WI38 (cell line): ENCODE data around the gene GRIN1.
A peak's percentile ranks its signal among the peaks of the same experiment; 100 is the strongest.

ENCODE experiments used
- H3K4me3 ChIP-seq: 2 replicates; pipeline ENCODE4 v1.5.1; 2011; ENCODE audit warnings: low read depth, mild to moderate bottlenecking, control low read depth, low read length
- CTCF ChIP-seq: IDR thresholded peaks from 2 replicates; pipeline ENCODE4 v1.5.1; 2012; ENCODE audit warnings: low read depth, mild to moderate bottlenecking, control low read depth, low read length

The GRIN1 gene

GRCh38 chr9:137176302-137177182 lies 37.6 kb downstream of the GRIN1 start:
- peak; percentile 33; the same call in 1 of the 2 replicates for TF ChIP-seq CTCF
- no peak overlapping the region for H3K4me3 ChIP-seq

- TF ChIP-seq CTCF = no peak
- no peak overlapping the region for H3K4me3 ChIP-seq
Observed at GRCh38 chr9:137178201-137178938, 39.4 kb downstream of the GRIN1 start.

- no peak for TF ChIP-seq CTCF
- H3K4me3 ChIP-seq = no peak overlapping the region
Observed at GRCh38 chr9:137178939-137179630, 40.1 kb downstream of the GRIN1 start.

- H3K4me3 ChIP-seq = no peak overlapping the region
- TF ChIP-seq CTCF = no peak
Observed at GRCh38 chr9:137179761-137180160, 40.8 kb downstream of the GRIN1 start.

GRCh38 chr9:137180491-137180890 lies 41.5 kb downstream of the GRIN1 start:
- H3K4me3 ChIP-seq = no peak overlapping the region
- no peak for TF ChIP-seq CTCF

- no peak for TF ChIP-seq CTCF
Observed at GRCh38 chr9:137181680-137182079, 42.7 kb downstream of the GRIN1 start.

GRCh38 chr9:137182836-137183235 lies 43.9 kb downstream of the GRIN1 start:
- no peak overlapping the region for H3K4me3 ChIP-seq
- no peak for TF ChIP-seq CTCF

More at GRCh38 chr9:137181680-137182079, 42.7 kb downstream of the GRIN1 start:
- H3K4me3 ChIP-seq = no peak overlapping the region
